C4-2B (cell line): ENCODE data around the gene PARVA.

Experiments
- CTCF ChIP-seq: fragments of 450-650 bp; conservative IDR thresholded peaks from 2 replicates; pipeline ENCODE4 v1.5.1; 2017; ENCODE audit warnings: mild to moderate bottlenecking
- ZFX ChIP-seq: fragments of 450-650 bp; IDR thresholded peaks from 2 replicates; pipeline ENCODE4 v1.6.1; 2017

- TF ChIP-seq ZFX: no peak
- no peak for TF ChIP-seq CTCF
These were observed 17.6 kb upstream of the PARVA start for GRCh38 chr11:12359761-12360160.
